Coronary artery (tissue), 2 donors: ENCODE measurements around the gene ACRBP.

Source experiments
- DNase-seq: peaks from one replicate; pipeline ENCODE4 v3.0.0-alpha.2; 2017; ENCODE audit warnings: low spot score
- H3K27ac ChIP-seq, 2 donors: fragments of 200-600 bp; sonication (generic); one replicate each; pipeline ENCODE4 v1.5.1; 2016 to 2019
- H3K4me3 ChIP-seq: fragments of 200-600 bp; sonication (generic); 2 replicates; pipeline ENCODE4 v1.5.1; 2016; ENCODE audit warnings: mild to moderate bottlenecking, moderate library complexity
- CTCF ChIP-seq: fragments of 200-600 bp; sonication (generic); IDR thresholded peaks from one replicate; pipeline ENCODE4 v1.5.1; 2019; ENCODE audit warnings: antibody characterized with exemption

The ACRBP gene

GRCh38 chr12:6640497-6640896, 6.7 kb downstream of the ACRBP start:
- no peak overlapping the region for H3K27ac ChIP-seq
- no peak for TF ChIP-seq CTCF
- DNase-seq: no peak
- no peak overlapping the region for H3K4me3 ChIP-seq

GRCh38 chr12:6639151-6639801, 8.0 kb downstream of the ACRBP start:
- Histone ChIP-seq H3K27ac (peak overlapping the region in 1 of 2 donors; percentile 43), H3K4me3 (no peak overlapping the region)
- DNase-seq: no peak
- TF ChIP-seq CTCF: no peak

- Histone ChIP-seq H3K27ac (peak overlapping the region in 1 of 2 donors; percentile 43), H3K4me3 (no peak overlapping the region)
- TF ChIP-seq CTCF: no peak
- no peak for DNase-seq
Observed at GRCh38 chr12:6638305-6638704, 8.9 kb downstream of the ACRBP start.

GRCh38 chr12:6635856-6636531, 11.2 kb downstream of the ACRBP start, which contains the start of gene LPAR5:
TSS of gene LPAR5 (minus strand) at chr12:6635959. CDS start at chr12:6621248, 14,711 bp downstream.
- DNase-seq: no peak
- H3K27ac ChIP-seq: peak within 1 kb of the TSS in 1 of 2 donors; percentile 71

GRCh38 chr12:6635375-6635855, 11.8 kb downstream of the ACRBP start:
- Histone ChIP-seq H3K27ac (peak overlapping the region in 1 of 2 donors; percentile 71), H3K4me3 (peak overlapping the region; percentile 28)
- no peak for TF ChIP-seq CTCF
- DNase-seq: no peak

More at GRCh38 chr12:6635856-6636531, 11.2 kb downstream of the ACRBP start, which contains the start of gene LPAR5:
- no peak for TF ChIP-seq CTCF
- H3K4me3 ChIP-seq: peak within 1 kb of the TSS; percentile 28

GRCh38 chr12:6632026-6632983, 14.9 kb downstream of the ACRBP start:
- no peak for TF ChIP-seq CTCF
- H3K27ac ChIP-seq: peak overlapping the region in 1 of 2 donors; percentile 51
- no peak overlapping the region for H3K4me3 ChIP-seq
- DNase-seq: no peak
